DND-41 (cell line): ENCODE measurements around the gene GFOD2.

Experiments used
- ATAC-seq: fragments of 200-7000 bp; cut with Tn5 transposase; 3 replicates; pipeline ENCODE4 v1.9.1; 2021; ENCODE audit warnings: low read depth; ENCODE audit not compliant: insufficient read depth
- DNase-seq: peaks from one replicate; pipeline ENCODE4 v3.0.0-alpha.2; 2020
- H2AFZ ChIP-seq: 2 replicates; pipeline ENCODE4 v1.6.0; 2012; ENCODE audit warnings: low read depth, low read length
- H3K27ac ChIP-seq: 2 replicates; pipeline ENCODE4 v1.5.1; 2012; ENCODE audit warnings: low read length, inconsistent platforms
- H3K27me3 ChIP-seq: fragments of 200-600 bp; sonication (generic); 2 replicates; pipeline ENCODE4 v1.6.0; 2012; ENCODE audit warnings: low read length, mild to moderate bottlenecking, inconsistent platforms; ENCODE audit not compliant: insufficient read depth, poor library complexity
- H3K36me3 ChIP-seq: 2 replicates; pipeline ENCODE4 v1.5.1; 2012; ENCODE audit warnings: low read length, inconsistent platforms; ENCODE audit not compliant: insufficient read depth
- H3K4me1 ChIP-seq: 2 replicates; pipeline ENCODE4 v1.5.1; 2012; ENCODE audit warnings: mild to moderate bottlenecking, low read length; ENCODE audit not compliant: insufficient read depth
- H3K4me2 ChIP-seq: 2 replicates; pipeline ENCODE4 v1.6.0; 2012; ENCODE audit warnings: mild to moderate bottlenecking, moderate library complexity, low read length, inconsistent platforms; ENCODE audit not compliant: insufficient read depth
- H3K4me3 ChIP-seq, 2 experiments: fragments of 200-600 bp in 1 of 2; shearing (Covaris generic) in 1 of 2; 2 replicates each; pipeline ENCODE4 v1.5.1; 2012 to 2016; ENCODE audit warnings: inconsistent platforms in 2 of 2, low read length in 2 of 2, mild to moderate bottlenecking in 2 of 2, low read depth in 1 of 2, moderate library complexity in 1 of 2
- H3K79me2 ChIP-seq: 2 replicates; pipeline ENCODE4 v1.6.0; 2012; ENCODE audit warnings: low read length, inconsistent platforms; ENCODE audit not compliant: insufficient read depth
- H3K9ac ChIP-seq: 2 replicates; pipeline ENCODE4 v1.6.0; 2012; ENCODE audit warnings: low read depth, mild to moderate bottlenecking, inconsistent platforms, low read length, moderate library complexity
- H3K9me3 ChIP-seq: 2 replicates; pipeline ENCODE4 v1.5.1; 2012; ENCODE audit warnings: low read length, moderate library complexity, mild to moderate bottlenecking, inconsistent platforms; ENCODE audit not compliant: insufficient read depth, severe bottlenecking
- H4K20me1 ChIP-seq: 2 replicates; pipeline ENCODE4 v1.6.0; 2012; ENCODE audit warnings: low read length; ENCODE audit not compliant: insufficient read depth
- CTCF ChIP-seq: IDR thresholded peaks from 2 replicates; pipeline ENCODE4 v1.5.1; 2012; ENCODE audit warnings: borderline replicate concordance, low read length, moderate library complexity, mild to moderate bottlenecking; ENCODE audit not compliant: poor library complexity, severe bottlenecking; ENCODE audit errors: extremely low read depth
- EZH2 ChIP-seq: IDR thresholded peaks from 3 replicates; pipeline ENCODE4 v1.6.1; 2012; ENCODE audit warnings: borderline replicate concordance, low read depth, mild to moderate bottlenecking, moderate library complexity, low read length, inconsistent platforms; ENCODE audit not compliant: severe bottlenecking

Gene GFOD2

GRCh38 chr16:67740391-67740790 is 21.3 kb upstream of the GFOD2 start:
- H3K9ac ChIP-seq: no peak overlapping the region
- DNase-seq (no peak), ATAC-seq (no peak)
- no peaks in the 10 kb centered on the region for H4K20me1 ChIP-seq
- no peaks in the 10 kb centered on the region for H3K79me2 ChIP-seq
- H3K4me3 ChIP-seq: no peak overlapping the region
- no peaks in the 10 kb centered on the region for H3K4me1 ChIP-seq
- H3K9me3 ChIP-seq: no peaks in the 10 kb centered on the region
- no peaks in the 10 kb centered on the region for H3K27me3 ChIP-seq
- TF ChIP-seq EZH2 (no peak), CTCF (no peak)
- peaks cover 38% of the 10 kb centered on the region for H3K36me3 ChIP-seq
- no peak overlapping the region for H3K27ac ChIP-seq
- H3K4me2 ChIP-seq: no peak overlapping the region
- H2AFZ ChIP-seq: no peak overlapping the region

GRCh38 chr16:67736858-67737257 is 17.7 kb upstream of the GFOD2 start:
- DNase-seq: no peak

GRCh38 chr16:67734731-67735201 is 15.7 kb upstream of the GFOD2 start:
- Histone ChIP-seq H3K36me3 (peaks cover 52% of the 10 kb centered on the region), H3K4me3 (no peak overlapping the region), H3K4me1 (no peaks in the 10 kb centered on the region), H3K27me3 (no peaks in the 10 kb centered on the region), H3K9ac (no peak overlapping the region), H3K27ac (no peak overlapping the region), H4K20me1 (no peaks in the 10 kb centered on the region), H2AFZ (no peak overlapping the region), H3K79me2 (no peaks in the 10 kb centered on the region), H3K4me2 (no peak overlapping the region), H3K9me3 (no peaks in the 10 kb centered on the region)
- DNase-seq: no peak
- ATAC-seq: no peak
- no peak for TF ChIP-seq EZH2
- no peak for TF ChIP-seq CTCF

More at GRCh38 chr16:67736858-67737257, 17.7 kb upstream of the GFOD2 start:
- Histone ChIP-seq H4K20me1 (no peaks in the 10 kb centered on the region), H3K27me3 (no peaks in the 10 kb centered on the region), H3K79me2 (no peaks in the 10 kb centered on the region), H3K9me3 (no peaks in the 10 kb centered on the region), H3K27ac (no peak overlapping the region), H2AFZ (no peak overlapping the region), H3K4me3 (no peak overlapping the region), H3K4me2 (no peak overlapping the region), H3K4me1 (no peaks in the 10 kb centered on the region), H3K36me3 (peaks cover 39% of the 10 kb centered on the region), H3K9ac (no peak overlapping the region)
- TF ChIP-seq EZH2 (no peak), CTCF (no peak)
- no peak for ATAC-seq
